ENCODE results near the gene MAGI3. TPM values are rescaled to one million over a fixed set of nuclear protein-coding genes. Genes with fewer than 3 reads are reported as not detected.

The MAGI3 gene
- total RNA-seq, 2 experiments from 2014 or later = 4.7 to 7.8 TPM

DNA sequence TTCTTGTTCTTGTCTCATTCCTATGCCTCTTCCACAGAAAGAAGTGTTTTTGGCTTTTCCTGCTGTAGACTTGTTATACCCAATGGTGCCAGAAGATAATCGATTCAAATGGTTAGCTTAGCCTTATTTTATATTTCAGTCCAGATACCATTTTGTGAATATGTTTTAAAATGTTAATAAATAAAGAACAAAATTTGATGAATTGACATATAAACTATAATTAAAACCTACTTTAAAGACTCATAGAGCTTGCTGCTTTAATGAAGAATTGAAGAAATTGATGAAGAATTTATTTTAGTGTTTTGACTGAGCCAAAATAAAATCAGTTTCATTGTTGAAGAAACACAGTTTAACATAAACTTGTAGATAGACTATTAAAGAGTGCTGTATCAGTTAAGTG is 152.8 kb downstream of the MAGI3 start:
- no peaks in the 10 kb centered on the region for H4K20me1 ChIP-seq (ENCODE audit: insufficient read depth, low read length)
- CTCF ChIA-PET (ENCODE audit: unreplicated experiment) = no interaction called here

DNA sequence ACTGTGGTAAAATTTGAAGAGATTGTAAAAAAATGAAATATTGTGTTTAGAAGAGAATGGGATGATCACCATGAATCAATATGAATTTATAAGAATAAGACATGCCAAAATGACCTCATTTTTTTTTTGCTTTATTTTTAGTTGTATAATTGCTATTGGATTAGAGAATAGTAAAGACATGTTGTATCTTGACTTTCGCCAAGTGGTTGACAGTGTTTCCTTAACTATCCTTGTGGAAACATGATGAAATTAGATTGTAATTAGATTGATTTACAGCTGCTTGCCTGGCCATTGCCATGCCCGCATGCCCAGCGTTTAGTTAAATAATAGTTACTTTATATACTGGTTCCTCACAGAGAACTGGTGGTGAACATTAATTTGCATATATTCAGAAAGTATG is 154.9 kb downstream of the MAGI3 start:
- no peaks in the 10 kb centered on the region for H4K20me1 ChIP-seq (ENCODE audit: insufficient read depth, low read length)
- H3K79me2 ChIP-seq (ENCODE audit: insufficient read depth, low read depth, low read length) = no peaks in the 10 kb centered on the region
- intact Hi-C loops (cut with micrococcal nuclease; ENCODE audit: unreplicated experiment) = no loop called here
- TF ChIP-seq, protein P1, sequence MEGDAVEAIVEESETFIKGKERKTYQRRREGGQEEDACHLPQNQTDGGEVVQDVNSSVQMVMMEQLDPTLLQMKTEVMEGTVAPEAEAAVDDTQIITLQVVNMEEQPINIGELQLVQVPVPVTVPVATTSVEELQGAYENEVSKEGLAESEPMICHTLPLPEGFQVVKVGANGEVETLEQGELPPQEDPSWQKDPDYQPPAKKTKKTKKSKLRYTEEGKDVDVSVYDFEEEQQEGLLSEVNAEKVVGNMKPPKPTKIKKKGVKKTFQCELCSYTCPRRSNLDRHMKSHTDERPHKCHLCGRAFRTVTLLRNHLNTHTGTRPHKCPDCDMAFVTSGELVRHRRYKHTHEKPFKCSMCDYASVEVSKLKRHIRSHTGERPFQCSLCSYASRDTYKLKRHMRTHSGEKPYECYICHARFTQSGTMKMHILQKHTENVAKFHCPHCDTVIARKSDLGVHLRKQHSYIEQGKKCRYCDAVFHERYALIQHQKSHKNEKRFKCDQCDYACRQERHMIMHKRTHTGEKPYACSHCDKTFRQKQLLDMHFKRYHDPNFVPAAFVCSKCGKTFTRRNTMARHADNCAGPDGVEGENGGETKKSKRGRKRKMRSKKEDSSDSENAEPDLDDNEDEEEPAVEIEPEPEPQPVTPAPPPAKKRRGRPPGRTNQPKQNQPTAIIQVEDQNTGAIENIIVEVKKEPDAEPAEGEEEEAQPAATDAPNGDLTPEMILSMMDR (conservative IDR thresholded peaks at IDR 0.05; ENCODE audit: low read length) = no peak
- no peak for TF ChIP-seq EZH2phosphoT487 (IDR thresholded peaks at IDR 0.05; ENCODE audit: borderline replicate concordance, low read depth, low read length)
- no peaks in the 10 kb centered on the region for H3K9me3 ChIP-seq (ENCODE audit: low read length)
- no peaks in the 10 kb centered on the region for H3K36me3 ChIP-seq (ENCODE audit: insufficient read depth, low read length)
- POLR2A ChIA-PET = no interaction called here
- H3K9me2 ChIP-seq (ENCODE audit: insufficient read depth, low read length) = no peaks in the 10 kb centered on the region
- no peak overlapping the region for H3K4me2 ChIP-seq (ENCODE audit: low read length)
- BruUV-seq (replicated peaks) = no TSS peak
- CTCF ChIA-PET (ENCODE audit: unreplicated experiment) = no interaction called here
- H3K4me1 ChIP-seq (ENCODE audit: insufficient read depth, low read length, poor library complexity, severe bottlenecking) = no peaks in the 10 kb centered on the region
- DNase-seq (ENCODE audit: low spot score) = no peak
- no peak overlapping the region for H3K27ac ChIP-seq (ENCODE audit: low read depth, low read length, poor library complexity, severe bottlenecking)
- H3K4me3 ChIP-seq (ENCODE audit: low read depth, low read length, poor library complexity, severe bottlenecking) = no peak overlapping the region
- H2AFZ ChIP-seq (ENCODE audit: low read length) = no peak overlapping the region

More for the DNA sequence above, 152.8 kb downstream of the MAGI3 start:
- BruUV-seq (replicated peaks) = no TSS peak
- Histone ChIP-seq H3K4me1 (ENCODE audit: insufficient read depth, low read length, poor library complexity, severe bottlenecking) (no peaks in the 10 kb centered on the region), H3K4me3 (ENCODE audit: low read depth, low read length, poor library complexity, severe bottlenecking) (no peak overlapping the region), H2AFZ (ENCODE audit: low read length) (no peak overlapping the region), H3K4me2 (ENCODE audit: low read length) (no peak overlapping the region), H3K36me3 (ENCODE audit: insufficient read depth, low read length) (no peaks in the 10 kb centered on the region), H3K79me2 (ENCODE audit: insufficient read depth, low read depth, low read length) (no peaks in the 10 kb centered on the region), H3K9me3 (ENCODE audit: low read length) (no peaks in the 10 kb centered on the region), H3K27ac (ENCODE audit: low read depth, low read length, poor library complexity, severe bottlenecking) (no peak overlapping the region), H3K9me2 (ENCODE audit: insufficient read depth, low read length) (no peaks in the 10 kb centered on the region)
- TF ChIP-seq, protein P1 (conservative IDR thresholded peaks at IDR 0.05; ENCODE audit: low read length) = no peak
- no peak for TF ChIP-seq EZH2phosphoT487 (IDR thresholded peaks at IDR 0.05; ENCODE audit: borderline replicate concordance, low read depth, low read length)
- no peak for DNase-seq (ENCODE audit: low spot score)
- POLR2A ChIA-PET = interaction anchor here (1.4 kb wide), 1 partner anchor 10 kb away, joined by 4 read pairs; no protein-coding TSS in a partner anchor
- intact Hi-C loops (cut with micrococcal nuclease; ENCODE audit: unreplicated experiment) = no loop called here

DNA sequence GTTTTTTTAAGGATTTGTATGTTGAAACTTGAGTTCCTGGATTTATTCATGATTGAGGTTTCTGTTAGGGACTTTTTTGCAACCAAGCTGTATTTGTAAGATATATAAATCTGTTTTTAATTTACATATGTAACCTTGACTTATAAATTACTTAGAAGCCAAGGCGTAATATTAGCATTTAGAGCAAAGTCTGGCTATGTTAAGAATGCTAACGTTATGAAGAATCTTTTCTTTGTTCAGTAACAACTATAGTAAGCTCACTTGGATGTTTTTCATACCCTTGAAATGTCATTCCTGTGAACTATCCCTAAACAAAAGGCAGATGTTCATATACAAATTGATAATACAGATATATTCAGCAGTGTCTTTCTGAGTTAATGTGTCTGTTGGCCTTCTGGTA is 155.3 kb downstream of the MAGI3 start:
- CTCF ChIA-PET (ENCODE audit: unreplicated experiment) = no interaction called here
- TF ChIP-seq, protein P1 (conservative IDR thresholded peaks at IDR 0.05; ENCODE audit: low read length) = no peak
- TF ChIP-seq EZH2phosphoT487 (IDR thresholded peaks at IDR 0.05; ENCODE audit: borderline replicate concordance, low read depth, low read length) = no peak
- Histone ChIP-seq H3K36me3 (ENCODE audit: insufficient read depth, low read length) (no peaks in the 10 kb centered on the region), H3K4me3 (ENCODE audit: low read depth, low read length, poor library complexity, severe bottlenecking) (no peak overlapping the region), H3K4me2 (ENCODE audit: low read length) (no peak overlapping the region), H3K27ac (ENCODE audit: low read depth, low read length, poor library complexity, severe bottlenecking) (no peak overlapping the region), H2AFZ (ENCODE audit: low read length) (no peak overlapping the region), H4K20me1 (ENCODE audit: insufficient read depth, low read length) (no peaks in the 10 kb centered on the region), H3K79me2 (ENCODE audit: insufficient read depth, low read depth, low read length) (no peaks in the 10 kb centered on the region), H3K4me1 (ENCODE audit: insufficient read depth, low read length, poor library complexity, severe bottlenecking) (no peaks in the 10 kb centered on the region), H3K9me2 (ENCODE audit: insufficient read depth, low read length) (no peaks in the 10 kb centered on the region), H3K9me3 (ENCODE audit: low read length) (no peaks in the 10 kb centered on the region)
- DNase-seq (ENCODE audit: low spot score) = no peak
- intact Hi-C loops (cut with micrococcal nuclease; ENCODE audit: unreplicated experiment) = no loop called here
- POLR2A ChIA-PET = interaction anchor here (0.7 kb wide), 1 partner anchor 36 kb away, joined by 3 read pairs; no protein-coding TSS in a partner anchor
- BruUV-seq (replicated peaks) = no TSS peak

All from OCI-LY7 (cell line).